CD4-positive, CD25-positive, alpha-beta regulatory T cell (primary cell): ENCODE data around the gene TNFRSF14. TPM values are rescaled to one million over a fixed set of nuclear protein-coding genes. Genes with fewer than 3 reads are reported as not detected.

Source experiments
- ATAC-seq, 2 donors: fragments of 150-1000 bp; cut with Tn5 transposase; one replicate each; pipeline ENCODE4 v1.10.0; 2021; ENCODE audit warnings: low read depth in 2 of 2, moderate number of reproducible peaks in 2 of 2, moderate library complexity in 1 of 2
- DNase-seq, 3 donors: peaks; one replicate each; pipeline versions ENCODE4 v3.0.0 to v3.0.0-alpha.2; 2012 to 2022; ENCODE audit warnings: mixed read lengths in 1 of 3
- H3K27ac ChIP-seq: one replicate; pipeline ENCODE4 v1.7.0; 2013; ENCODE audit warnings: mild to moderate bottlenecking, low read length; ENCODE audit not compliant: insufficient read depth, poor library complexity, severe bottlenecking
- H3K27me3 ChIP-seq: one replicate; pipeline ENCODE4 v1.7.0; 2013; ENCODE audit warnings: low read length; ENCODE audit not compliant: control insufficient read depth, insufficient read depth
- H3K36me3 ChIP-seq: one replicate; pipeline ENCODE4 v1.7.0; 2013; ENCODE audit warnings: mild to moderate bottlenecking, low read length, moderate library complexity; ENCODE audit not compliant: control insufficient read depth, insufficient read depth
- H3K4me1 ChIP-seq: 2 replicates; pipeline ENCODE4 v1.7.0; 2013; ENCODE audit warnings: mild to moderate bottlenecking, low read length; ENCODE audit not compliant: insufficient read depth, control insufficient read depth, poor library complexity, severe bottlenecking
- H3K4me3 ChIP-seq: one replicate; pipeline ENCODE4 v1.7.0; 2013; ENCODE audit warnings: low read depth, mild to moderate bottlenecking, low read length, moderate library complexity
- H3K9me3 ChIP-seq, 2 experiments: 1 replicate in 1 of 2; 2 replicates in 1 of 2; pipeline ENCODE4 v1.7.0; 2013; ENCODE audit warnings: low read length in 2 of 2, mild to moderate bottlenecking in 1 of 2, moderate library complexity in 1 of 2; ENCODE audit not compliant: control insufficient read depth in 2 of 2
- H3K27ac Mint-ChIP-seq, 3 donors: one replicate each; pipeline ENCODE4 v1.8.0; 2020 to 2022; ENCODE audit warnings: mild to moderate bottlenecking in 3 of 3, mixed read lengths in 3 of 3, moderate library complexity in 2 of 3
- H3K27me3 Mint-ChIP-seq: one replicate; pipeline ENCODE4 v1.8.0; 2022; ENCODE audit warnings: mild to moderate bottlenecking, mixed read lengths
- H3K36me3 Mint-ChIP-seq: one replicate; pipeline ENCODE4 v1.8.0; 2020; ENCODE audit warnings: mixed read lengths
- H3K4me1 Mint-ChIP-seq, 4 donors: one replicate each; pipeline ENCODE4 v1.8.0; 2020 to 2022; ENCODE audit warnings: mixed read lengths in 4 of 4, mild to moderate bottlenecking in 1 of 4
- H3K4me3 Mint-ChIP-seq, 4 donors: one replicate each; pipeline ENCODE4 v1.8.0; 2020 to 2022; ENCODE audit warnings: mild to moderate bottlenecking in 4 of 4, mixed read lengths in 4 of 4, moderate library complexity in 3 of 4
- H3K9me3 Mint-ChIP-seq, 7 donors: one replicate each; pipeline ENCODE4 v1.8.0; 2020 to 2022; ENCODE audit warnings: mixed read lengths in 7 of 7, mild to moderate bottlenecking in 3 of 7, moderate library complexity in 2 of 7
- polyA plus RNA-seq, 4 donors: library from polyadenylated mRNA; unstranded; fragments of 300-500 nt; fragmentation: Illumina TruSeq; gene quantifications; one replicate each; pipeline ENCODE4 v1.2.3, GENCODE V29; 2021
- total RNA-seq: library from RNA; stranded (reverse); gene quantifications from one replicate; pipeline ENCODE4 v1.2.3, GENCODE V29; 2022

Gene TNFRSF14
- total and polyA plus RNA-seq, 5 donors from 2014 or later: 57.3 to 235 (median 74.2) TPM

DNA sequence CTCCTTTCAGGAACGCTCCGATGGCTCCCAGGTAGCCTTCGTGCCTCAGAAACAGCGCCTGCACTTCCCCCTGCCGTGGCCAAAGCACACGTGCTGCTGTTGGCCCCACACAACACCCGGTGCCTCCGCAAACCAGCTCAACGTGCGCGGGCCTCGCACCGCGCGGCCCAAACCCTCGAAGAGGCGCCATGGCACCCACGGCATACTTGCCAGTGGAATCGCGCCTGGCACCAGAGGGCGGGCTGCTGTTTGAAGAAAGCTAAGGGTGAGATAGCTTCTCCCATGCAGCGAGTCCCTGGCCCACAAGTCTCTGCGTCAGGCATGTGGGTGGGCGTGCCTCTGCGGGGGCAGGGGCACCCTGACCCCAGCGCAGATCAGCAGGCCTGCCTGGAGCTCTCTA, 37.6 kb upstream of the TNFRSF14 start:
- Histone ChIP-seq H3K4me3 (no peak overlapping the region), H3K36me3 (peaks cover 74% of the 10 kb centered on the region), H3K4me1 (peaks cover 12% of the 10 kb centered on the region), H3K27ac (no peak overlapping the region), H3K9me3 (no peaks in the 10 kb centered on the region), H3K27me3 (no peaks in the 10 kb centered on the region)
- DNase-seq: no peak
- Mint-ChIP-seq H3K27ac (no peak overlapping the region), H3K27me3 (no peaks in the 10 kb centered on the region), H3K4me3 (no peak overlapping the region), H3K9me3 (no peaks in the 10 kb centered on the region), H3K4me1 (peaks cover 11 to 15% (median 13%) of the 10 kb centered on the region in 4 donors), H3K36me3 (peaks cover 7% of the 10 kb centered on the region)
- ATAC-seq: no peak

DNA sequence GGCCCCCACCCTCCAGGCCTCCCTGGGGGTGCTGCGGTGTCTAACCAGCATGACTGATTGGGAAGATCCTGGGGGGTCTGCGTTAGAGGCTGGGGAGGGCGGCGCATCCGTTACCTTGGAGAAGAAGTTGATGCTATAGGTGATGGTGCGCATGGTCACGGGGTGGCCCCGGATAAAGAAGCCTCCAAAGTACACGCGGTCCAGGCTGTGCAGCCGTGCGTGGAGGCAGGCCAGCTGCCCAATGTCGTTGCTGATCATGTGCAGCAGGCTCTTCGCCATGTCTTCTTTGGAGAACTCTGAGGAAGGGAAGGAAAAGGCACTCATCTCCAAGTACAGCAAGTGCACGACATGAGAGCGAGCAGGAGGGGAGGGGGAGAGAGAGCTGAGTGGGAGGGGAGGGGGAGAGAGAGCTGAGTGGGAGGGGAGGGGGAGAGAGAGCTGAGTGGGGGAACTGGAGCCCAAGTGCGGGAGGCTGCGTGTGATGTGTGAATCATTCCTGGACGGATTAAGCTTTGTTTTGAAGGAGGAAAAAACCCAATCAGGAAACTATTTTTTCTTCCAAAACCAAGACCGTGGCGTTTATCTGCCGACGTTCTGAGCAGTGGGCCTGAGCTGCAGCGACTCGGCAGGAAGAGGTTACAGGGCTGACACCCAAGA, 37.0 kb upstream of the TNFRSF14 start:
- no peaks in the 10 kb centered on the region for H3K27me3 Mint-ChIP-seq
- Histone ChIP-seq H3K4me1 (peaks cover 18% of the 10 kb centered on the region), H3K4me3 (no peak overlapping the region), H3K36me3 (peaks cover 68% of the 10 kb centered on the region), H3K9me3 (no peaks in the 10 kb centered on the region), H3K27me3 (no peaks in the 10 kb centered on the region), H3K27ac (no peak overlapping the region)
- H3K36me3 Mint-ChIP-seq: peaks cover 7% of the 10 kb centered on the region
- no peak overlapping the region for H3K27ac Mint-ChIP-seq
- no peak overlapping the region for H3K4me3 Mint-ChIP-seq
- DNase-seq (no peak), ATAC-seq (no peak)
- peaks cover 15 to 21% (median 17%) of the 10 kb centered on the region in 4 donors for H3K4me1 Mint-ChIP-seq
- H3K9me3 Mint-ChIP-seq: no peaks in the 10 kb centered on the region

DNA sequence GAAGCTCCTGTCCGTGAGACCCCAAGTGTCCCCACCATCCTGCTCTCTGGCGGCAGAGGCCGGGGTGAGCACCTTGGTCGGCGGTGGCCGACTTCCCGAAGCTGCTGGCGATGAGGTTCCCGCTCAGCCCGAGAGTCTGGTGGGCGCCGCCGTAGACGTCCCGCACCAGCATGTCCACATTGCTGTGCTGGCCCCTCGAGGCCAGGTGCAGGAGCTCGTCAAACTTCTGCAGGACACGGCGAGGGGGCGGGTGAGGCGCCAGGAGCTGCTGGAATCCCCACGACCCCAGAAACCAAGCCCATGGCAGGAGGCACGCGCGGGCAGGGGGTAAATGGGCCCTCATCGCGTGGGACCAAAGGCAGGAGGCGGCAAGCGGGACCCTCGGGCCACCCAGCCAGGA, 36.4 kb upstream of the TNFRSF14 start:
- Mint-ChIP-seq H3K9me3 (no peaks in the 10 kb centered on the region), H3K36me3 (peaks cover 7% of the 10 kb centered on the region), H3K27ac (no peak overlapping the region)

DNA sequence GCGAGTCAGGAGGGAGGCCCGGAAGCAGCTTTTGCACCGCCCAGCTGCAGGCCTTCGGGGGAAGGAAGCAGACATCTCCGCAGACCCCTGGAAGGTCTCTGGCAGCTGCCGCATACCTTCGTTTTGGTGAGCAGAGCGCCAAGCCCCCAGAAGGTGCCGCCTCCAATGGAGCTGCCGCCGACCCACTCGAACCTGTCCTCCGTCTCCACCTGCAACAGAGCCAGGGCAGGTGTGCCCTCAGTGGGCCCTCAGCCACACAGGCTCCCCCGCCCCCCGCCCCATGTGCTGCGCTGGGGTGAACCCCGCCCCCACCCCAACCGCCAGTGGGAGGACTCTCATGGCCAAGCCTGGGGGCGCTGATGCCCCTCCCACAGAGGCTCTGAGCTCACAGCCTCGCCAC, 36.0 kb upstream of the TNFRSF14 start:
- DNase-seq (no peak), ATAC-seq (no peak)
- peaks cover 7% of the 10 kb centered on the region for H3K36me3 Mint-ChIP-seq
- H3K27me3 Mint-ChIP-seq: no peaks in the 10 kb centered on the region
- H3K4me3 Mint-ChIP-seq: no peak overlapping the region
- H3K9me3 ChIP-seq: no peaks in the 10 kb centered on the region
- H3K36me3 ChIP-seq: peaks cover 64% of the 10 kb centered on the region
- H3K4me1 ChIP-seq: peaks cover 29% of the 10 kb centered on the region
- no peaks in the 10 kb centered on the region for H3K27me3 ChIP-seq
- no peak overlapping the region for H3K4me3 ChIP-seq
- peaks cover 18 to 32% (median 26%) of the 10 kb centered on the region in 4 donors for H3K4me1 Mint-ChIP-seq
- H3K27ac ChIP-seq: no peak overlapping the region
- H3K9me3 Mint-ChIP-seq: no peaks in the 10 kb centered on the region
- no peak overlapping the region for H3K27ac Mint-ChIP-seq

More for the DNA sequence above, 36.4 kb upstream of the TNFRSF14 start:
- H3K4me1 ChIP-seq: peaks cover 24% of the 10 kb centered on the region
- no peaks in the 10 kb centered on the region for H3K27me3 Mint-ChIP-seq
- ATAC-seq (no peak), DNase-seq (no peak)
- peaks cover 18 to 27% (median 22%) of the 10 kb centered on the region in 4 donors for H3K4me1 Mint-ChIP-seq
- peaks cover 67% of the 10 kb centered on the region for H3K36me3 ChIP-seq
- no peaks in the 10 kb centered on the region for H3K27me3 ChIP-seq
- H3K9me3 ChIP-seq: no peaks in the 10 kb centered on the region
- H3K4me3 Mint-ChIP-seq: no peak overlapping the region
- H3K4me3 ChIP-seq: no peak overlapping the region
- H3K27ac ChIP-seq: no peak overlapping the region

DNA sequence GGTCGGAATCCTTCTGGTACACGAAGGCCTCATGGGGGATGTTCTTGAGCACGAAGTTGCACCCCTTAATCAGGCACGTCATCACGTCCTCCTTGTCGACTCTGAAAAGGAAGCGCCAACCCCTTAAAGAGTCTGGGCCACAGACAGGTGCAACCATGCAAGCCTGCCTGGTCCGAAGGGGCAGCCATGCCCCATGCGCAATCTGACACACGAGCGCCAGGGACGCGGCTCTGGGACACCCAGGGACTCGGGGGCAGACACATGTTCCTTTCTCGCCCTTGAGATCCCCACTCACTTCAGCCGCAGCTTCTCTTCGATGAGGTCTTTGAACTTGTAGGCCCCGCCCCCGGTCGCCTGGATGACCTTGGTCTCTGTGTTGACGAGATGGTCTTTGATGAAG, 35.4 kb upstream of the TNFRSF14 start:
- peaks cover 35% of the 10 kb centered on the region for H3K4me1 ChIP-seq
- ATAC-seq (no peak), DNase-seq (no peak)
- Mint-ChIP-seq H3K27ac (peak overlapping the region in 1 of 3 donors; percentile 25), H3K36me3 (peaks cover 7% of the 10 kb centered on the region), H3K9me3 (no peaks in the 10 kb centered on the region), H3K4me1 (peaks cover 18 to 33% (median 28%) of the 10 kb centered on the region in 4 donors), H3K27me3 (no peaks in the 10 kb centered on the region), H3K4me3 (no peak overlapping the region)
- H3K27me3 ChIP-seq: no peaks in the 10 kb centered on the region
- H3K9me3 ChIP-seq: no peaks in the 10 kb centered on the region
- no peak overlapping the region for H3K4me3 ChIP-seq
- no peak overlapping the region for H3K27ac ChIP-seq
- H3K36me3 ChIP-seq: peaks cover 58% of the 10 kb centered on the region

DNA sequence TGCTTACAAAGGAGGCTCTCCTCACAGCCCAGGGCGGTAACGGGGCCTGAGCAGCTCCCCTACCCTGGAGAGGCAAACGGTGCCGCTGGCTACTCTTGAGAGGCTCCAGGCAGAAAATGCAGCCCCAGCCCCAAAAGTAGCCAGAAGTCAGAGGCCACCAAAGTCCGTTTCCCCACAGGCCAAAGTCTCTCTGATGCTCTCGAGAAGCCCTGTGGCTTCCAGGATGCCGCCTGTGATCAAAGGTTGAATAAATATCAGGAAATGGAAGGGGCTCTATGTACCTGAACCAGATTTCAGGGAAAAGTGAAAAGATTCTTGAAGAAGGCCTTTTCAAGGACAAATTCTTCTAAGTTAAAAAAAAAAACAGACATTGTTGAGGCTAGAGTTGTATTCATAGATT, 33.9 kb upstream of the TNFRSF14 start:
- Histone ChIP-seq H3K27me3 (no peaks in the 10 kb centered on the region), H3K36me3 (peaks cover 46% of the 10 kb centered on the region), H3K27ac (peak overlapping the region; percentile 2), H3K4me3 (no peak overlapping the region), H3K4me1 (peaks cover 43% of the 10 kb centered on the region), H3K9me3 (no peaks in the 10 kb centered on the region)
- peaks cover 7% of the 10 kb centered on the region for H3K36me3 Mint-ChIP-seq
- peak overlapping the region in 2 of 4 donors; percentile 2 to 99 for H3K4me3 Mint-ChIP-seq
- H3K27me3 Mint-ChIP-seq: peaks cover 6% of the 10 kb centered on the region
- no peak for ATAC-seq
- H3K9me3 Mint-ChIP-seq: no peaks in the 10 kb centered on the region
- H3K27ac Mint-ChIP-seq: peak overlapping the region in 2 of 3 donors; percentile 89 to 99
- no peak for DNase-seq
- peaks cover 18 to 39% (median 31%) of the 10 kb centered on the region in 4 donors for H3K4me1 Mint-ChIP-seq

DNA sequence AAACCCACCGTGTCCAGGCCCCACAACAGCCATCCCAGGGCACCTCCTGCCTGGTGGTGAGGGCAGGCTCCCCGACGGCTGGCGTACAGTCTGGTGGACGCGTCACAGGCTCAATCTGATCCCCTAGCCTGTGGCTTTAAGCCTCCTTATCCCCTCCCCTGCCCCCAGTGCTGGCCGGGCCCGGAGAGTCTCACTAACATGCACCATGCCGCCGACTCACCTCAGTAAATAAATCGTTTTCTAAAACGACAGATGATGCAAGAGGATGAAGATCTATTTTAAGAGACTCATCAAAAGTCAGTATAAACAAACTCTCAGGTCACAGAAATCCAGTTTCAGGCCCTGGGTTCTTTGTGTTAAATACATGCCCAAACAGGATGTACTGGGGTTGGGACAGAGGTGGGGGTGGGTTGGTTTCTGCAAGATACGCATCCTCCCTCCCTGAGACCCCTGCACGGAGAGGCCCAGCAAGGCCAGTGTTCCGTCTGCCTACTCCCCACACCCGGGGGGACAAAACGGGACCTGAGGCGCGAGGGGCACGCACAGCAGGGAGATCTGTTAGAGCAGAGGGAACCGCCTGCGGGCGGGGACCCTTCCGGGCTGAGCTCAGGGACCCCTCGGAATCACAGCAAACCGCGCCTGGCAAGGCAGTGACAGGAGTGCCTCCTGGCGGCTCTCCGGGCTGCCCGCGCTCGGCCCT, 32.8 kb upstream of the TNFRSF14 start:
- H3K27ac Mint-ChIP-seq: peak overlapping the region; percentile 89 to 99 (median 97)
- peaks cover 18 to 42% (median 31%) of the 10 kb centered on the region in 4 donors for H3K4me1 Mint-ChIP-seq
- Histone ChIP-seq H3K9me3 (no peaks in the 10 kb centered on the region), H3K4me1 (peaks cover 43% of the 10 kb centered on the region), H3K4me3 (peak overlapping the region; percentile 84), H3K27me3 (no peaks in the 10 kb centered on the region), H3K27ac (peak overlapping the region; percentile 80), H3K36me3 (peaks cover 35% of the 10 kb centered on the region)
- H3K36me3 Mint-ChIP-seq: peaks cover 7% of the 10 kb centered on the region
- DNase-seq (peak in 1 of 3 donors; percentile 76), ATAC-seq (no peak)
- peaks cover 8% of the 10 kb centered on the region for H3K27me3 Mint-ChIP-seq
- H3K9me3 Mint-ChIP-seq: no peaks in the 10 kb centered on the region
- H3K4me3 Mint-ChIP-seq: peak overlapping the region; percentile 93 to 99 (median 96)
